Measurements from ENCODE around the gene PCDHA13. TPM values are rescaled to one million over a fixed set of nuclear protein-coding genes. Genes with fewer than 3 reads are reported as not detected.

Gene PCDHA13, protein sequence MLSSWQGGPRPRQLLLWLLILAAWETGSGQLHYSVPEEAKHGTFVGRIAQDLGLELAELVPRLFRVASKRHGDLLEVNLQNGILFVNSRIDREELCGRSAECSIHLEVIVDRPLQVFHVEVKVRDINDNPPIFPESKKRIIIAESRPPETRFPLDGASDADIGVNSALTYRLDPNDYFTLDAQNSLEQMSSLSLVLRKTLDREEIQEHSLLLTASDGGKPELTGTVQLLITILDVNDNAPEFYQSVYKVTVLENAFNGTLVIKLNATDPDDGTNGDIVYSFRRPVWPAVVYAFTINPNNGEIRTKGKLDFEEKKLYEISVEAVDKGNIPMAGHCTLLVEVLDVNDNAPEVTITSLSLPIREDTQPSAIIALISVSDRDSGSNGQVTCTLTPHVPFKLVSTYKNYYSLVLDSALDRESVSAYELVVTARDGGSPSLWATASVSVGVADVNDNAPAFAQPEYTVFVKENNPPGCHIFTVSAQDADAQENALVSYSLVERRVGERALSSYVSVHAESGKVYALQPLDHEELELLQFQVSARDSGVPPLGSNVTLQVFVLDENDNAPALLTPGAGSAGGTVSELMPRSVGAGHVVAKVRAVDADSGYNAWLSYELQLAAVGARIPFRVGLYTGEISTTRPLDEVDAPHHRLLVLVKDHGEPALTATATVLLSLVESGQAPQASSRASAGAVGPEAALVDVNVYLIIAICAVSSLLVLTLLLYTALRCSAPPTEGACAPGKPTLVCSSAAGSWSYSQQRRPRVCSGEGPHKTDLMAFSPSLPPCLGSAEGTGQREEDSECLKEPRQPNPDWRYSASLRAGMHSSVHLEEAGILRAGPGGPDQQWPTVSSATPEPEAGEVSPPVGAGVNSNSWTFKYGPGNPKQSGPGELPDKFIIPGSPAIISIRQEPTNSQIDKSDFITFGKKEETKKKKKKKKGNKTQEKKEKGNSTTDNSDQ
- not detected in 2 replicates for total RNA-seq

DNA sequence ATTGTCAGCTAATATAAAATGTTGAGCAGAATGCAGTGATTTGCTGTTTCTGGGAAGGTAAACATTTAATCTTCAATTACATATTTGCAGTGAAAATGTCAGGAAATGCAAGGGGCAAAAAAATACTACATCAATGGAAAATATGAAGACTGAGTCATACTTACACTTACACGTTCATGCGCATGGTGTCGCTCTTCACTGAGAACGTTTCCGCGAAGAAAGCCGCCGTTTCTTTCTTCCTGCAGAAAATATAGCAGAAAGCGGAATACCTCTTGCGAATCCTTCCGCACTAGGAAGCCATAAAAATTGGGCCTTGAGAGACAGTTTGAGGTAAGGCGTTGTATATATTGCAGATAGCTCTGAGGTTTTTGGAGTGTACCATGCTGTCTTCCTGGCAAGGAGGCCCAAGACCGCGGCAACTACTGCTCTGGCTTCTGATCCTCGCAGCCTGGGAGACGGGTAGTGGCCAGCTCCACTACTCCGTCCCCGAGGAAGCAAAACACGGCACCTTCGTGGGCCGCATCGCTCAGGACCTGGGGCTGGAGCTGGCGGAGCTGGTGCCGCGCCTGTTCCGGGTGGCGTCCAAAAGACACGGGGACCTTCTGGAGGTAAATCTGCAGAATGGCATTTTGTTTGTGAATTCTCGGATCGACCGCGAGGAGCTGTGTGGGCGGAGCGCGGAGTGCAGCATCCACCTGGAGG is at the start of gene PCDHA13:
Gene PCDHA13, plus strand, starts transcription at position 236 of the 702 bp plus-strand sequence. Its CDS starts 145 bp downstream, at position 381.

DNA sequence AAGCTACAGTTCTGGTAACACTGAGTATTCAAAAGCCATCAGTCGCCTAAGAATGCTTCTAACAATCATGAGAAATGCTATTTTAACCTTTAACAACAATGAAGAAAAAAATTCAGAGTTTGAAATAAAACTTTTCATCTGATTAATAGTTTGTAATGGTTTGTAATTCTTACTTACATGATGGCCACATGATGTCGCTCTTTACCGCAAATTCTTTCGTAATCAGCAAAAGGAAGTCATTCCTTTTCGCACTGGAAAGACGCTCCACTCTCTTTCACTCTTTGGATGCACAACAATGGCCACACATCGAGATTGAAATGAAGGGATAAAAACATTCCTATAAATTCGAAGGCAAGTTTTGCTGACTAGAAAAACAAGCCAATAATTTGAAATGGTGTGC is 47.9 kb upstream of the PCDHA13 start, which contains the start of gene PCDHA7:
Gene PCDHA7, plus strand, starts transcription at position 277 of the 400 bp plus-strand sequence. Its CDS starts 115 bp downstream, at position 392.

GRCh38 chr5:140840978-140841962 is 40.7 kb upstream of the PCDHA13 start, which contains the start of gene PCDHA8:
PCDHA8 (plus strand) TSS chr5:140841187; CDS start chr5:140841322, 135 bp downstream.

DNA sequence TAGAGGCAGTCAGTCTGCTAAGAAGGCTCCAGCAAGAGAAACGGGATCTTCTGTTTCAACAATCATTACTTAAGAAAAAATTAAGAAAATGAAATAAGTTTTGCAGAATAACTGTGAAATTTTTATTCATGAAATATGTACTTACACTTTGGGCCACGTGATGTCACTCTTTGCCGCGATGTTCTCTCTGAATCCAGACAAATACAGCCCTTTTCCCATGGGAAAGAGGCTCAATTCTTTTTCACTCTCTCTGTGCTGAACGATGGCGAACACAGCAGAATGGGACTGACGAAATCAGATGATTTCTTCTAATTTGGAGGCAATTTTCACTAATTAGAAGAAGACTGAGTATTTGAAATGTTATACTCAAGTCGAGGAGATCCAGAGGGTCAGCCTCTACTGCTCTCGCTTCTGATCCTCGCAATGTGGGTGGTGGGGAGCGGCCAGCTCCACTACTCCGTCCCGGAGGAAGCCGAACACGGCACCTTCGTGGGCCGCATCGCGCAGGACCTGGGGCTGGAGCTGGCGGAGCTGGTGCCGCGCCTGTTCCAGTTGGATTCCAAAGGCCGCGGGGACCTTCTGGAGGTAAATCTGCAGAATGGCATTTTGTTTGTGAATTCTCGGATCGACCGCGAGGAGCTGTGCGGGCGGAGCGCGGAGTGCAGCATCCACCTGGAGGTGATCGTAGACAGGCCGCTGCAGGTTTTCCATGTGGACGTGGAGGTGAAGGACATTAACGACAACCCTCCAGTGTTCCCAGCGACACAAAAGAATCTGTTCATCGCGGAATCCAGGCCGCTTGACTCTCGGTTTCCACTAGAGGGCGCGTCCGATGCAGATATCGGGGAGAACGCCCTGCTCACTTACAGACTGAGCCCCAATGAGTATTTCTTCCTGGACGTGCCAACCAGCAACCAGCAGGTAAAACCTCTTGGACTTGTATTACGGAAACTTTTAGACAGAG is 33.5 kb upstream of the PCDHA13 start, which contains the start of gene PCDHA9:
Gene PCDHA9, plus strand, starts transcription at position 244 of the 964 bp plus-strand sequence. Its CDS starts 114 bp downstream, at position 358.

DNA sequence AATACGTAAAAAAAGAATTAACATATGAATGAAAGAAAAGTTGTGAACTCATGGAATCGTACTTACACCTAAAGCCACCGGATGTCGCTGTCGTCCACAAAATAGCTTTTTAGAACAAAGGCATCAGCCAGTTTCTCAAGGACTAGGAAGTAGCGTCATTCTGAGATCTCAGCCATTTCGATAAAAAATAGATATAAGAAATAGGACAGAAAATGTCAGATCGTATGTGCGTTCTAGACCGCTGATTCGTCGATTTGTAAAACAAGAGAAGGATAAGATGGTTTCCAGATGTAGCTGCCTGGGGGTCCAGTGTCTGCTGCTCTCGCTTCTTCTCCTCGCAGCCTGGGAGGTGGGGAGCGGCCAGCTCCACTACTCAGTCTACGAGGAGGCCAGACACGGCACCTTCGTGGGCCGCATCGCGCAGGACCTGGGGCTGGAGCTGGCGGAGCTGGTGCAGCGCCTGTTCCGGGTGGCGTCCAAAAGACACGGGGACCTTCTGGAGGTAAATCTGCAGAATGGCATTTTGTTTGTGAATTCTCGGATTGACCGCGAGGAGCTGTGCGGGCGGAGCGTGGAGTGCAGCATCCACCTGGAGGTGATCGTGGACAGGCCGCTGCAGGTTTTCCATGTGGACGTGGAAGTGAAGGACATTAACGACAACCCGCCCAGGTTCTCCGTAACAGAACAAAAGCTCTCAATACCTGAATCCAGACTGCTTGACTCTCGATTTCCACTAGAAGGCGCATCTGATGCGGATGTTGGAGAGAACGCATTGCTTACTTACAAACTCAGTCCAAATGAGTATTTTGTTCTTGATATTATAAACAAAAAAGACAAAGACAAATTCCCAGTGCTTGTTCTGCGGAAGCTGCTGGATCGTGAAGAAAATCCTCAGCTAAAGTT is 25.9 kb upstream of the PCDHA13 start, which contains the start of gene PCDHA10:
Gene PCDHA10, plus strand, starts transcription at position 126 of the 903 bp plus-strand sequence. Its CDS starts 152 bp downstream, at position 278.

DNA sequence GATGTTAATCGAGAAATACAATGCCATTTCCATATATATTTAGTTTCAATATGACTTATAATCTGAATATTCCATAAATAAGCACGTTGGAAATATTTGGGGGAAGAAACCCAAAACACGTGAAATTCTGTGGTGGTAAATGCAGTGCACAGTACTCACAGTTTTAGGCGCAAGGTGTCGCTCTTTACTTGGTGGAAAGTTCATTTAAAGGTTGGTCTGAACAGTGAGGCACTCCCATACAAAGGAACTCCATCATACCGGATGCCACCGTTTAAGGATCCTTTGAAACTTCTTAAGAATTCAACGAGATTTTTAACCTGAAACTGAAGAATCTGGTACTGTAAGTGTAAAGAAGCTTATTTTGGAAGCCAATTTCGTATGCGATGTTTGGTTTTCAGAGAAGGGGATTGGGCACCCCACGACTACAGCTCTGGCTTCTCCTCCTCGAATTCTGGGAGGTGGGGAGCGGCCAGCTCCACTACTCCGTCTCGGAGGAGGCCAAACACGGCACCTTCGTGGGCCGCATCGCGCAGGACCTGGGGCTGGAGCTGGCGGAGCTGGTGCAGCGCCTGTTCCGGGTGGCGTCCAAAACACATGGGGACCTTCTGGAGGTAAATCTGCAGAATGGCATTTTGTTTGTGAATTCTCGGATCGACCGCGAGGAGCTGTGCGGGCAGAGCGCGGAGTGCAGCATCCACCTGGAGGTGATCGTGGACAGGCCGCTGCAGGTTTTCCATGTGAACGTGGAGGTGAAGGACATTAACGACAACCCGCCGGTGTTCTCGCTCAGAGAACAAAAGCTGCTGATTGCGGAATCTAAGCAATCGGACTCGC is 13.0 kb upstream of the PCDHA13 start, which contains the start of gene PCDHA11:
Gene PCDHA11, plus strand, starts transcription at position 237 of the 834 bp plus-strand sequence. Its CDS starts 147 bp downstream, at position 384.

GRCh38 chr5:140875085-140876065 is 6.5 kb upstream of the PCDHA13 start, which contains the start of gene PCDHA12:
PCDHA12 (plus strand) TSS chr5:140875308; CDS start chr5:140875473, 165 bp downstream.

GRCh38 chr5:140925806-140926442 is 44.0 kb downstream of the PCDHA13 start, which contains the start of gene PCDHAC1:
PCDHAC1 (plus strand) TSS chr5:140926299; CDS start chr5:140926893, 594 bp downstream.

Other genes with a start within 250 kb of the PCDHA13 start
- gene CD14, start 248.9 kb upstream of the PCDHA13 start, total RNA-seq, result 0.17 and 4.3 TPM in 2 replicates
- gene TMCO6, start 242.7 kb upstream of the PCDHA13 start, total RNA-seq, result 8.6 and 11.8 TPM in 2 replicates
- 52.4 and 86.2 TPM in 2 replicates for gene NDUFA2, start 234.5 kb upstream of the PCDHA13 start, total RNA-seq
- 49.4 and 66.8 TPM in 2 replicates for gene IK, start 234.3 kb upstream of the PCDHA13 start, total RNA-seq
- 11.1 and 14.2 TPM in 2 replicates for gene WDR55, start 217.2 kb upstream of the PCDHA13 start, total RNA-seq
- gene DND1, start 208.5 kb upstream of the PCDHA13 start, total RNA-seq, result not detected in 2 replicates
- gene HARS1, start 190.8 kb upstream of the PCDHA13 start, total RNA-seq, result 51.8 and 56.4 TPM in 2 replicates
- gene HARS2, start 190.7 kb upstream of the PCDHA13 start, total RNA-seq, result 15.4 and 18.9 TPM in 2 replicates
- 26.7 and 33.5 TPM in 2 replicates for gene ZMAT2, start 181.7 kb upstream of the PCDHA13 start, total RNA-seq
- not detected in 2 replicates for gene PCDHA1, start 96.0 kb upstream of the PCDHA13 start, total RNA-seq
- not detected in 2 replicates for gene PCDHA2, start 87.3 kb upstream of the PCDHA13 start, total RNA-seq
- gene PCDHA3, start 81.1 kb upstream of the PCDHA13 start, total RNA-seq, result 0.12 TPM in 1 of 2 replicates, not detected in the other
- 0.23 TPM in 1 of 2 replicates, not detected in the other for gene PCDHA4, start 75.1 kb upstream of the PCDHA13 start, total RNA-seq
- under 0.01 TPM in 1 of 2 replicates, not detected in the other for gene PCDHA5, start 60.5 kb upstream of the PCDHA13 start, total RNA-seq
- gene PCDHA6, start 54.2 kb upstream of the PCDHA13 start, total RNA-seq, result 0.17 and 0.35 TPM in 2 replicates
- 0.09 and 0.12 TPM in 2 replicates for gene PCDHA7, start 47.9 kb upstream of the PCDHA13 start, total RNA-seq
- gene PCDHA8, start 40.9 kb upstream of the PCDHA13 start, total RNA-seq, result 0.09 TPM in 1 of 2 replicates, not detected in the other
- gene PCDHA9, start 33.7 kb upstream of the PCDHA13 start, total RNA-seq, result not detected in 2 replicates
- gene PCDHA10, start 26.2 kb upstream of the PCDHA13 start, total RNA-seq, result under 0.01 TPM in 2 replicates
- gene PCDHA11, start 13.2 kb upstream of the PCDHA13 start, total RNA-seq, result not detected in 2 replicates
- not detected in 2 replicates for gene PCDHA12, start 6.8 kb upstream of the PCDHA13 start, total RNA-seq
- gene PCDHAC1, start 44.2 kb downstream of the PCDHA13 start, total RNA-seq, result under 0.01 and 0.34 TPM in 2 replicates
- gene PCDHAC2, start 84.4 kb downstream of the PCDHA13 start, total RNA-seq, result 0.60 and 2.6 TPM in 2 replicates
- not detected in 2 replicates for gene PCDHB1, start 169.2 kb downstream of the PCDHA13 start, total RNA-seq
- 0.09 and 0.93 TPM in 2 replicates for gene PCDHB2, start 212.5 kb downstream of the PCDHA13 start, total RNA-seq
- 0.23 TPM in 1 of 2 replicates, not detected in the other for gene PCDHB3, start 218.3 kb downstream of the PCDHA13 start, total RNA-seq
- gene PCDHB4, start 239.7 kb downstream of the PCDHA13 start, total RNA-seq, result 0.35 and 0.94 TPM in 2 replicates

Measured in pericardium fibroblast (primary cell).